Stimulated activated CD4-positive, alpha-beta T cell treated with anti-CD3 and anti-CD28 coated beads, Interleukin-2, amount 100 ng/mL, for 4 hours (primary cell): ENCODE results near the gene CXCL17.
"Not testable (repeated sequence)": the region's sequence is repeated elsewhere in the genome, so short reads cannot be mapped to it uniquely, and the experiment has no call there.

Experiments used
- DNase-seq: peaks from one replicate; pipeline ENCODE4 v3.0.0-alpha.2; 2020; ENCODE audit warnings: low read depth

The CXCL17 gene, protein sequence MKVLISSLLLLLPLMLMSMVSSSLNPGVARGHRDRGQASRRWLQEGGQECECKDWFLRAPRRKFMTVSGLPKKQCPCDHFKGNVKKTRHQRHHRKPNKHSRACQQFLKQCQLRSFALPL

DNA sequence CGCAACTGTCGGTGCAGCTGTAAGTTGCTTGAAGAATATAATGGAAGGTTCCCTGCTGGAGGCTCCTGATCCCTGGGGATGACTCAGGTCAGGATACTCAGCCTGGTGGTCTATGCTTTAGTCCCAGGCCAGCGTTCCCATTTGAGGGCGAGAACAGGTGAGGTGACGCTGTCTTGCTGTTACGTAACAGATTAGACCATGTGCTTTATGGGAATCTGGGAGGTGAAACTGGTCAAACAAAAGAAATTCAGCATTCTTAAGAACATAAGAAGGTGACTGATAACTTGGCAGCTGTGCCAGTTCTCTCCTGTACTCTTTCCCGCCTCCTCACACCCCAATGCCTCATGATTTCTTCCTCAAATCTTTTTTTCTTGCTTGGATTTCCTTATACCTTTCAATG, at the start of gene CXCL17:
TSS of gene CXCL17 (minus strand) at position 114 of the 400 bp plus-strand sequence. CDS start 114 bp downstream, outside the sequence.
- DNase-seq, result no peak

DNA sequence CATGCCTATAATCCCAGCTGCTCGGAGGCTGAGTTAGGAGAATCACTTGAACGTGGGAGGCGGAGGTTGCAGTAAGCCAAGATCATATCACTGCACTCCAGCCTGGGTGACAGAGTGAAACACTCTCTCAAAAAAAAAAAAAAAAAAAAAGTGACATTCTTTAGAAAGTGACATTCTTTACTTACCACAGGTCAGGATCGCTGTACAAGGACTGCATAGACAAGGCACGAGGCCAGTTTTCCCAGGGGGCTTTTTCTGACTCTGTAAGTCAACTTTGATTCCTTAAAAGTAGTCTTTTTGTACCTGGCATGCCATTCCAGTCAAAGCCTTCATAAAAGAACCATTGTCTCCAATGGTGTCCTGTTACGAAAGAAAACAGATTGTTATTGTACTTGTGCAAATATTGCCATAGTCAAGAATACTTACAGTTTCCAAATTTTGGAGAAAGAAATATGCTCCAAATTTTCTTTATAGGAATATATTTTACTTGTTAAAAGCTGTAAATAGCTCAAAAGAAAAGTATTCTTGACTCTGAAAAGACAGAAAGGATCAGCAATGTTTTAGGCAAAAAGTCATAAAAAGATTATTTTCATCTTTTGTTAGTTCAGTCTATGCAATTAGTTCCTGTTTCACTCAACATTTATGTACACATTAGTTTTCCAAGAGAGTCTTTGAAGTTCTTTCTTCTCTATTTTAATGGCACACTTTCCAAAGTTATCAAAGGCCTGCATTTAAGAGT, 46.2 kb upstream of the CXCL17 start:
- DNase-seq, result no peak

DNA sequence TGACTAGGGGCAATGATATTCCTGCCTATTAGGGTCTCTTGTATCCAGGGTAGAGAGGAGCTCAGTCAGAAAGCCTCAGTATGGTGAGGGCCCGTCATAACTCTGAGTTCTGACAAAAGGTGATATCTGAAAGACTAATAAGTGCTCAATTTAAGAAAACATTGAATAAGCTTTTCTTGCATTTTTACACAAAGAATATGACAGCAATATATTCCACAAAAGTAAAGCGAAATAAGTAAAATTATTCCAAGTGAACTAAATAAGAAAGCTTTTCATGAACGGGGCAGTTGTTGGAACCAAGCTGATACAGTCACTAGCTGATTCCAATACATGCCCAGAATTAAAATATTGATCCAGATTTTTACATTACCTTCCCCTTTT, 45.0 kb upstream of the CXCL17 start:
- DNase-seq, result no peak

DNA sequence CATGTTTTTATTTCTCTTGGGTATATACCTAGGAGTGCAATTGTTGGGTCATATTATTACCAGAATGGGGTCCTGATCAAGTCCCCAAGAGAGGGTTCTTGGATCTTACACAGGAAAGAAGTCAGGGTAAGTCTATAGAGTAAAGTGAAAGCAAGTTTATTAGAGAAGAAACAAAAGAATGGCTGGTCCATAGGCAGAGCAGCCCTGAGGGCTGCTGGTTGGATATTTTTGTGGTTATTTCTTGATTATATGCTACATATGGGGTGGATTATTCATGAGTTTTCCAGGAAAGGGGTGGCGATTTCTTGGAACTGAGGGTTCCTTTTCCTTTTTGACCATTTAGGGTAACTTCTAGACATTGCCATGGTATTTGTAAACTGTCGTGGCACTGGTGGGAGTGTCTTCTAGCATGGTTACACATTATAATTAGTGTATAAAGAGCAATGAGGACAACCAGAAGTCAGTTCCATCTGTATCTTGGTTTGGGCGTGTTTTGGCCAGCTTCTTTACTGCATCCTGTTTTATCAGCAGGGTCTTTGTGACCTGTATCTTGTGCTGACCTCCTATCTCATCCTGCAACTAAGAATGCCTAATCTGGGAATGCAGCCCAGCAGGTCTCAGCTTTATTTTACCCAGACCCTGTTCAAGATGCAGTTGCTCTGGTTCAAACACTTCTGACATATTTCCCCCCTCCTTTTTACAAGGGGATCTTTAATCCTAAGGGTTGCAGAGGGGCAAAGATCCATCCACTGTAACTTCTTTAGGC, 44.5 kb upstream of the CXCL17 start:
- DNase-seq, result no peak

DNA sequence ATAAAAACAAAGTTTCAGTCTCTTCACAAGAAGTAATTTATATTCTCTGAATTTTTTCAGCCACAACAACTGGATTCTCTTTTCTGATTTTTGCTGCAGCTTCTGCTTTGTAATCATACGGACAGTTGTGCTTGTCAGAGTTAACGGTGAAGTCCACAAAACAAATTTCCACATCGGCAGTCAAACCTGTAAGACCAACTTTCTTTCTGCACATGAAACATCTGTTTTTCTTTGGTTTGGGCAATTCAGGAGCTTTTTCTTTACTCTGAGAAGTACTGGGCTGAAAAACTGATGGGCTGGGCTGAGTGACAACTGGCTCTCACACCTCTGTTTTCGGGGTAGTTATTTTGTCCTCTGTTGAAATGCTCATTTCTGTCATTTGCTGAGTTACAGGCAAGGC, 42.3 kb upstream of the CXCL17 start:
- DNase-seq, result not testable (repeated sequence)

DNA sequence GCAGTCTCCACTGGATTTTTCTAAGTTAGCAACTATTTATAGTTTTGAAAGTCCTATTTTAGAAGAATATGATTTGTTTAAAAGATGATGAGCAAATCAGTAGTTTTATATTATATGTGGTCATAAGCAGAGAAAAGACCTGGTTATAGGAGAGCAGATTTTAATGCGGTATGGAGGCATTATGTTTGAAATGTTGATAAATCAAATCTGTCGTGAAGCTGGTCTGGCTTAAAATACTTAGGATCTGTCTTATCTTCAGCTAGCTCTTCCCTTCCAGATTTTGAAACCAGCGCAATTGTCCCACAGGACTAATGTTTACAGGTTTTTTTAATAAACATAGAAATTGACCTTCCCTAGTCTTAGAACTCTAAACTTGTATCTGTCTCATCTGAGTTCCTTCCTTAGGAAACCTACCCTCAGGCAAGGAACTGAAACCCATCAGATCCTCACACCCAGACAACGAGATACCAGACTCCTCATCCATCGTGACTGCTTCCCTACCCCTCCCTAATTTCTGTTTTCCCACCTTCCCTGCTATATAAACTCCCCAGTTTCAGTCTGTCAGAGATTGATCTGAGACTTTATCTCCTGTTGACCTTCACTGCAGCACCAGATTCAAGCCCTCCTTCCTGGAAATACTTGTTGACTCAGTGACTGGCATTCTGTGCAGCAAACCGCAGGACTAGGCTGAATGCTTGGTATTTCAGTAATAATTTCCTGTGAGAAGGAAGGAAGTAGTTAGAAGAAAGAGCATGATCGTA, 37.8 kb upstream of the CXCL17 start:
- DNase-seq, result peak; percentile 17

DNA sequence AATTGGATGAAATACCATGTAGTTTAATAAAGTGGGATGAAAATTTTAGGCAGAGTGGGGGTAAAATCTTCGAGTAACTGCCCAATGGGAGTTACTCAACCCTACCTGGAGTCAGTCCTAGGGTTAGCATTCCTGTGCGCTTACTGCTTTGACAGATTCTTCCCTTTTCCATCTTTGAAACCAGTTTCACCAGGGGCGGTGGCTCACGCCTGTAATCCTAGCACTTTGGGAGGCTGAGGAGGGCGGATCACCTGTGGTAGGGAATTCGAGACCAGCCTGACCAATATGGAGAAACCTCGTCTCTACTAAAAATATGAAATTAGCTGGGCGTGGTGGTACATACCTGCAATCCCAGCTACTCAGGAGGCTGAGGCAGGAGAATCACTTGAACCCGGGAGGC, 37.0 kb upstream of the CXCL17 start:
- DNase-seq, result no peak

DNA sequence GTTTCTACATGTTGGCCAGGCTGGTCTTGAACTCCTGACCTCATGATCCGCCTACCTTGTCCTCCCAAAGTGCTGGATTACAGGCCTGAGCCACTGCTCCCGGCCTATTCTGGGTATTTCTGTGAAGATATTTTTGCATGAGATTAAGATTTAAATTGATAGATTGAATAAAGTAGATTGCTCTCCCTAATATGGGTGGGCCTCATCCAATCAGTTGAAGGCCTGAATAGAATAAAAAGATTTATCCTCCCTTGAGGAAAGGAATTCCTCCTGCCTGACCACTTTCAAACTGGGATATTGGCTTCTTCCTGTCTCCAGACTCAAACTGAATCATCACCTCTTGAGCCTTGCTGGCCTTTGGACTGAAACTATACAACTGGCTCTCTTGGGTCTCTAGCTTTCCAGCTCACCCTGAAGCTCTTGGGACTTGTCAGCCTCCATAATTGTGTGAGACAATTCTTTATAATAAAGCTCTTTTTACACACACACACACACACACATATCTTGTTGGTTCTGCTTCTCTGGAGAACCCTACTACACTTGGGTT, 36.1 kb upstream of the CXCL17 start:
- DNase-seq, result no peak

DNA sequence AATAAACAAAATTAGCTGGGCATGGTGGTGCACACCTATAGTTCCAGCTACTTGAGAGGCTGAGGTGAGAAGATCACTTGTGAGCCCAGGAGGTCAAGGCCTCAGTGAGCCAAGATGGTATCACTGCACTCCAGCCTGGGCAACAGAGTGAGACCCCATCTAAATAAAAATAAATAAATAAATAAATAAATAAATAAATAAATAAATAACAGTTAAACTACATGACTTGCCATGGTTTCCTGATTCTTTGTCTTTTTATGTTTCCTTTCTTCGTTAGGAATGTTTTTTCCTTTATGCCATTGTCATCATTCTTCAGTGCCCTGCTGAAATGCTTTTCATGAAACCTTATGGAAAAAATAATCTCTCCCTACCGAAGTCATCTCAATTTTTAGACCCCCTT, 35.2 kb upstream of the CXCL17 start:
- DNase-seq, result no peak

DNA sequence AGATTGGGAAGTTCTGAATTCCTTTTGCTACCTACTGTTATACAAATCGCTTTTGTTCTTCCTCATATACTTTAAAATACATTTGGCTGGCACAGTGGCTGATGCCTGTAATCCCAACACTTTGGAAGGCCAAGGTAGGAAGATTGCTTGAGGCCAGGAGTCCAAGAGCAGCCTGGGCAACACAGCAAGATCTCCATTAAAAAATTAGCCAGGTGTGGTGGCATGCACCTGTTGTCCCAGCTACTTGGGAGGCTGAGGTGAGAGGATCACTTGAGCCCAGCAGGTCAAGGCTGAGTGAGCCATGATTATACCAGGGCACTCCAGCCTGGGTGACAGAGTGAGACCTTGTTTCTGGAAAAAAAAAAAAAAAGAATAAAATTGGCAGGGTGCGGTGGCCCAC, 34.4 kb upstream of the CXCL17 start:
- no peak for DNase-seq

DNA sequence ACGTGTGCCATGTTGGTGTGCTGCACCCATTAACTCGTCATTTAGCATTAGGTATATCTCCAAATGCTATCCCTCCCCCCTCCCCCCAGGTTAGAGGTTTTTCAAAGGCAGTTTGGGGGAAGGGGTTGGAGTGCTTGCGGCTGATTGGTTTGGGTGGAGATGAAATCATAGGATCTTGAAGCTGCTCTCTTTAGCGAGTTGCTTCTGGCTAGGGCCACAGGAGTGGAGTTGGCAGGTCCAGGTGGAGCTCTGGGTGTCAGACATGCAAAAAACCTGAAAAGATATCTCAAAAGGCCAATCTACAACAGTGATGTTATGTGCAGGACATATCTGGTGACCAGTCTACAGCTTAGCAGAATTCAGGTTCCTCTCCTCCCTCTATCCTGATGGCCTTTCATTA, 32.6 kb upstream of the CXCL17 start:
- no peak for DNase-seq

DNA sequence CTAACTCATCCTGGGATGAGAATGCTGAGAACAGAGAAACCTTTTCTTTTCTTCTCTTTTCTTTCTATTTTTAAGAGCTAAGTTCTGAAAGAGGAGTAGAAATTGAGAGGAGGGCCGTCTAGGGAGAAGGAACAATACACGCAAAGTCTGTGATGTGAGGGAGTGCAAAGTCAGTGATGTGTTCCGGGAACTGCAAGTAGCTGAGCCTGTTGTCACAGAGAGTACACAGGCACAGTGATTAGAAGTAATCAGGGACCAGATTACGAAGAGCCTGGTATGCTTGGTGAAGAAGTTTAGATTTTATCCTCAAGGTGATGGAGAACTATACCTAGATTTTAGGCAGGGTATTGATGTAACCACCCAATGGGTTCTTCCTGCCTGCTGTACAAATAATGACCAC, 32.0 kb upstream of the CXCL17 start:
- no peak for DNase-seq

DNA sequence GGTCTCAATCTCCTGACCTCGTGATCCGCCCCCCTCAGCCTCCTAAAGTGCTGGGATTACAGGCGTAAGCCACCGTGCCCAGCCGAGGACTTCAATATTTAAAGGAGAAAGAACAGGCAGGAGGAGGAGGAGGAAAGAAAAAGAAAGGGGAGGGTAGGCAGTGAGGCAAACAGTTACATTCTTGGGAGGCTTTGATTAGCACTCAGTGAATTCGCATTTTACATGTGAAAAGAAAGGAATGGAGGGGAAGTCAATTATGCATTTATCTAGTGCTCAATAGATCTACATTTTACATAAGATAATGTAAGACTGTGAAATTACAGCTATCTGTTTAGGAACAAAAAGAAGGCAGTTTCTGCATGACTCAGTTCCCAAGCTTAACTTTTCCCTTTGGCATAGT, 30.9 kb upstream of the CXCL17 start:
- no peak for DNase-seq

DNA sequence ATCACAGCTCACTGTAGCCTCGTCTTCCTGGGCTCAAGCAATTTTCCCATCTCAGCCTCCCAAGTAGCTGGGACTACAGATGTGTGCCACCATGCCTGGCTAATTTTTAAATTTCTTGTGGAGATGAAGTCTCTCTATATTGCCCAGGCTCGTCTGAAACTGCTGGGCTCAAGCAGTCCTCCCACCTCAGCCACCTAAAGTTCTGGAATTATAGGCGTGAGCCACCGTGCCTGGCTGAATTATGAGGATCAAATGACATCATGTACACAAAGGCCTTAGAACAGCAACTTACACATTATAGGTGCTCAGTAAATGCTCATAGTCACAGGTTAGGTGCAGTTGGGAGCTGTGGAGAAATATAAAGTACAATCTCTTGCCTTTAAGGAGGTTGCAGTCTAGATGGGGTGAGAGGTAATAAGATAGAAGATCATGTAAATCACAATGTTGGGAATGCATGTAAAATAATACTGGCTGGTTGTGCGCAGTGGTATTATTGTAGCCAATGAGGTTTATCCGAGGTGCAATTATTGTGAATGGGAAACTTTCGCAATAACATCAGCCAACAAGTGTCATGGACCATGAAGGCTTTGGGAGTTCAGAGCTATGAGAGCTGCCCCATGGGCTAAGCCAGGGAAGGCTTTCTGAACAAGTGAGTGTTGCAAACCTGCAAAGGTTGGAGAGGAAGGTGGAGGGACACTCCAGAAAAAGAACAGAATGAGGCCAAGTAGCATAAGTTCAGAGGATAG, 29.8 kb upstream of the CXCL17 start:
- no peak for DNase-seq

DNA sequence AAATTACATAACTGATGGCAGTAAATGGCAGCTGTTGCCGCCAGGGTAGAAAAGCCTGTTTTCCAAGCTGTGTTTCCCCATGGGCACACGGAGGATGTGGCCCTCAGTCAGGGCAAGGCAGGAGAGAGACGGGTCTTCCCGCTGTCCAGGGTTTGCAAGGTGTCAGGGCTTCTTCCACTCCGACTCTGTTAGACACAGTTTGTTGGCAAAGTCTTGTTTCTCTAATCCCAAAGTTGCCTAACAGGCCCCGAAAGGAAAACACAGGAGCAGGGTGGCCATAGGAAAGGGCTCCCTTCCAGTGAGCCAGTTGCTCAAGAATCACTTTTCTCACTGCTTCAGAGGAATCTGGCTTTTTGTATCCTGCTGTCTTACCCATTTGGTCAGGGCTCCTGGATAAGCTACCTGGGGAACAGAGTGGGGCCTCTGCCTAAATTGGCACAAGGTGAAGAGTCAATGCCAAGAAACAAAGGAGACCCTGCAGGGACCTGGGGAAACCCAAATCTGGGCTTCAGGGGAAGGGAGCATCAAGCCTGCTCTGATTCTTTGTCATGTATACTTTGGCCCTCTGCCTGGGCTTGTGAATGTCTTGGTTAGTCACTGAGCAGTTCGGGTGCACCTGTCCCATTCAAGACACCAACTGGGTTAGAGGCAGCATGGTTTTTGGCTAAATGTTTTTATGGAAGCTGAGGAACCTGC, 29.0 kb upstream of the CXCL17 start:
- DNase-seq, result no peak

DNA sequence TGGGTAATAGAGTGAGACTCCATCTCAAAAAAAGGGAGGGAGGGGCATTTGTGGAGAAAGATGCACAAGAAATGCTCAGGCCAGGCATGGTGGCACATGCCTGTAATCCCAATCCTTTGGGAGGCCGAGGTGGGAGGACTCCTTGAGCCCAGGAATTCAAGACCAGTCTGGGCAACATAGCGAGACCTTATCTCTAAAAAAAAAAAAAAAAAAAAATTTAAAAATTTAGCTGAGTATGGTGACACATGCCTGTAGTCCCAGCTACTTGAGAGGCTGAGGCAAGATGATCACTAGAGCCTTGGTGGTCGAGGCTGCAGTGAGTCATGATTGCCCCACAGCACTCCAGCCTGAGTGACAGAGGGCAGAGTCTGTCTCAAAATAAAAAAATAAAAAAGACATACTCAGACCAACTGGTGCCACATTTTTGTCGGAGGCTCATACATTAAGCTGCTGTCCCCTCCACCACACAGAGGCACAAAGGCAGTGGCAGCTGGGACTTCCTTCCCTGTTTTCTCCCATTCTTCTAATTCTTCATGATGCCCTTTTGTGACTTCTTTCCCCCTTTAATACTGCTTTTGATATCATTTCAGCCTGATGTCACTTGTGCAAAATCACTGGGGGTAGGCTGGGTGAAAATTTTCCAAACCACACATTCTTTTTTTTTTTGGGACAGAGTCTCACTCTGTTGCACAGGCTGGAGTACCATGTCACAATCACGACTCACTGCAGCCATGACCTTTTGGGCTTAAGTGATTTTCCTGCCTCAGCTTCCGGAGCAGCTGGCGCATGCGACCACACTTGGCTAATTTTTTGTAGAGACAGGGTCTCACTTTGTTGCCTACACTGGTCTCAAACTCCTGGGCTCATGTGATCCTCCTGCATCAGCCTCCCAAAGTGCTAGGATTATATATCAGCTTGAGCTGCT, 26.8 kb upstream of the CXCL17 start:
- no peak for DNase-seq

DNA sequence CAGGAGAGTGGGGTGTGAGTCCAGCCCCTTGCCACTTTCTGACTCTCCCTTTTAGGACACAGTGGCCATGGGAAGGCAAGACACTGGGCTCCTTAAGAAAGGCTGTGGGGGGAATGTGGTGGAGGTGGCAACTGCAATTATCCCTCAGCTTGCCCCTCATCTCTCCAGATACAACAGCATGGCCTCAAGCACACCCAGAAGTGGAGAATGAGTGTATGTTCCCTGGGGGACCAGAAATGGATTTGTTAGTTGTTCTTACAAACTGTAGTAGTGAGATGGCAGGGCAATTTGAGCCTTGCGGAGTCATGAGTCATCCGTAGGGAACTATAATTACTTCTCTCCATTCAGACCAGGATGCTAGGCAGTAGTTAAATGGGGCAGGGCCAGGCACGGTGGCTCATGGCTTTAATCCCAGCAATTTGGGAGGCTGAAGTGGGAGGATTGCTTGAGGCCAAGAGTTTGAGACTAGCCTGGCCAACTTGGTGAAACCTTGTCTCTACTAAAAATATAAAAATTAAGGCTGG, 25.6 kb upstream of the CXCL17 start:
- DNase-seq, result no peak

DNA sequence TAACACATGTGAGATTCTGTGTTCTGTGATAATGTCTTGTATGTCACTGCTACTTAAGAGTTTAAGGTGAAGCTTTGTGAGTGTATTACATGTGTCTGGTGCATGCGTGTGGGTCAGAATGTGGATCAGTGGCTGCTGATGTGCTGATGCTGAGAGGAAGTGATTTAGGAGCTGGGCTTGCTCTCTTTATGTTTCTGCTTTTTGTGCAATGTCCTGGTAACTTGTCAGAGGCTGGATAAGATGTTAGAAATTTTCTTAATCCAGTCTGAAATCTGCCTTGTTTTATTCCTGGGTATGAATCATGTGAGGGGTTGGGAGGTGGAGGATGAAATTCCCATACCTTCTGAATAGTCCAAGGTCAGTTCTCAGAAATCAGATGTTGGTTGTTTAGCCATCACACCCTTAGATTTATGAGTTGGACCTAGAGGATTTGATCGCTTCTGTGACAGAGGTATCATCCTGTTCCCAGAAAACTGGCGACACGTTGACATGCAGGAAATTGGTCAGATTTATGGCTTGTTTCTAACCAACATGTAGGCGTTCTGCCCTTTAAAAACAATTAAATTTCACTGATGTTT, 24.5 kb upstream of the CXCL17 start:
- DNase-seq, result no peak

DNA sequence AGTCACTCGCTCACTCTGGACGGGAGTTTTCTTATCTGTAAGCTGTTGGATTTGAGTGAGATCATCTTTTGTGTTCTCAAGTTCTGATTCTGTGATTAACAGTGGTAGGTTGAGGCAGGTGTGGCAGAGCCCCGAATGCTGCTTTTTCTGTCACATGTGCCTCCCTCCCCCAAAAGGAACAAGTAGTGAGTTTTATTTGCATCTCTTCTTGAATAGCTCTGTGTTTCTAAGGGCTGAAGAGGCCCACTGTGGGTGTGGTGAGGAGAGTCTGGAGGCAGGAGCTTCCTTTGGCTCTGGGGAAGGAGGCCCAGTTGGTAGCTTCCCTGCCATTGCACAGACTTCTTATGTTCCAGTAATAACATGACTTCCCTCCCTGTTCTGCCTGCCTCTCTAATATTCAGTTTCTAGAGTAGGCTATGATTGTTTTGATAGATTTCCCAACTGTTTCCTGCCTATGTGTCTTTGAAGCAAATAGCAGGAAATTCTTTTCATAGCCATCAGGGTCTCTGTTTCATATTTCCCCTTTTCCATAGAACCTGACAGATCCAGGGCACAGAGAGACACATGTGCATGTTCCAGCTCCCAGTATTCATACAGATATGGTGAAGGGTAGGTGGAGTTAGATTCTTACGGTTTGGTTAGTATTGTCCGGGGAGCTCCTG, 23.9 kb upstream of the CXCL17 start:
- no peak for DNase-seq
